GM12891 (cell line): Measurements from ENCODE around the gene PCNT.

ENCODE experiments used
- POLR2A ChIP-seq: IDR thresholded peaks from 2 replicates; pipeline ENCODE4 v1.6.1; 2011; ENCODE audit warnings: low read depth, low read length, control low read depth
- POLR2AphosphoS5 ChIP-seq: IDR thresholded peaks from 2 replicates; pipeline ENCODE4 v1.6.1; 2011; ENCODE audit warnings: low read depth, low read length, control low read depth
- TAF1 ChIP-seq: IDR thresholded peaks from 2 replicates; pipeline ENCODE4 v1.6.1; 2011; ENCODE audit warnings: low read depth, low read length, control low read depth

DNA sequence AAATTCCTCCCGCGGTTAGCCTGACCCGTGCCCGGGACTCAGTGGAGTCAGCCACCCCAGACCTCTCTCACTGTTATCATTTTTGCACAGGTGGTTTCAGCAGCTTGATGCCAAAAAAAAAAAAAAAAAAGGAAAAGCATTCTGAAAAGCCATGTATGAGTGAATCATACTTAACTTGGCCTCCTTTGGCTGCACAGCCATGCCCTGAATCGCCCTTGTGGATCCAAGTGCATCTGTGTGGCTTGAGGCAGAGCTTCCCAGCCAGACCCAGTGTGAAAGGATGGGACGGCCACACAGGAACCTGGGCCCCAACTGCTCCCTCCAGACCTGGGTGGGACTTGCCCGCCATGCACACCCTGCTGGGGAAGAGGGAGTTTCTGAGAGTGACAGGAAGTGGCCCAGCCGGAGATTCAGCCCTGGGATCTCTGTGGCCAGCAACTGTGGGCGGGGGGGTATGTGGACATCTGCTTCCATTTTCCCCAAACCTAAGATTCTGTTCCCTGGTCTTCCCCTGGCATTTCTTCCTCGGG, 29.2 kb upstream of the PCNT start:
- TF ChIP-seq POLR2A (peak; percentile 38; the same call in 1 of the 2 replicates), TAF1 (no peak), POLR2AphosphoS5 (no peak)
